HEK293 (cell line): ENCODE results near the gene PADI3.

Experiments used
- CTCF ChIA-PET: fragments of 350-600 bp; formaldehyde crosslinking; extraction: SDS; loops from one replicate; lab custom pipeline; 2021; ENCODE audit warnings: antibody characterized with exemption; lab: Yijun Ruan, JAX
- POLR2A ChIA-PET: fragments of 300-600 bp; formaldehyde crosslinking; extraction: SDS; loops from one replicate; lab custom pipeline; 2020; ENCODE audit warnings: antibody characterized with exemption, inconsistent platforms; lab: Yijun Ruan, JAX
- H3K27ac ChIP-seq: fragments of 200-500 bp; sonication (Bioruptor generic); 2 replicates; pipeline ENCODE4 v1.5.1; 2014; ENCODE audit warnings: low read depth, low read length, control low read depth, inconsistent platforms; ENCODE audit errors: extremely low read depth
- H3K36me3 ChIP-seq, 2 experiments: fragments of 200-500 bp in 1 of 2; sonication (Bioruptor generic) in 1 of 2; 1 replicate in 1 of 2; 2 replicates in 1 of 2; pipeline ENCODE4 v1.5.1; 2014 to 2017; ENCODE audit warnings: inconsistent platforms in 2 of 2, low read length in 2 of 2; ENCODE audit not compliant: control insufficient read depth in 2 of 2, insufficient read depth in 1 of 2
- H3K4me1 ChIP-seq: fragments of 200-500 bp; sonication (Bioruptor generic); 2 replicates; pipeline ENCODE4 v1.5.1; 2014; ENCODE audit warnings: mild to moderate bottlenecking, low read length, inconsistent platforms; ENCODE audit not compliant: control insufficient read depth, insufficient read depth
- H3K4me3 ChIP-seq: 2 replicates; pipeline ENCODE4 v1.5.1; 2011; ENCODE audit warnings: low read depth, mild to moderate bottlenecking, control low read depth, low read length, moderate library complexity
- H3K9me3 ChIP-seq: fragments of 200-500 bp; sonication (Bioruptor generic); 2 replicates; pipeline ENCODE4 v1.5.1; 2014; ENCODE audit warnings: low read depth, low read length, inconsistent platforms; ENCODE audit not compliant: control insufficient read depth, insufficient read depth
- BCL11A ChIP-seq: fragments of 450-650 bp; formaldehyde crosslinking; IDR thresholded peaks from 2 replicates; pipeline ENCODE4 v1.5.1; 2016; ENCODE audit warnings: low read depth, missing biosample characterization, missing genetic modification characterization
- HOXC10 ChIP-seq: sonication (generic); formaldehyde crosslinking; IDR thresholded peaks from 2 replicates; pipeline ENCODE4 v1.8.1; 2023; ENCODE audit warnings: mild to moderate bottlenecking, missing genetic modification reagents
- KLF10 ChIP-seq: fragments of 450-650 bp; IDR thresholded peaks from 2 replicates; pipeline ENCODE4 v1.5.1; 2018; ENCODE audit warnings: missing biosample characterization, mild to moderate bottlenecking, missing genetic modification characterization
- PRDM1 ChIP-seq: fragments of 450-650 bp; formaldehyde crosslinking; IDR thresholded peaks from 2 replicates; pipeline ENCODE4; 2016; ENCODE audit warnings: missing biosample characterization, missing genetic modification characterization
- PRDM6 ChIP-seq: fragments of 450-650 bp; formaldehyde crosslinking; IDR thresholded peaks from 2 replicates; pipeline ENCODE4 v1.5.1; 2017; ENCODE audit warnings: missing biosample characterization, missing genetic modification characterization
- SETDB1 ChIP-seq: IDR thresholded peaks from one replicate; pipeline ENCODE4 v1.6.1; 2017; ENCODE audit warnings: mild to moderate bottlenecking, low read length, moderate library complexity, mixed read lengths; ENCODE audit not compliant: insufficient read length
- ZBTB49 ChIP-seq: fragments of 450-650 bp; formaldehyde crosslinking; IDR thresholded peaks from 2 replicates; pipeline ENCODE4 v1.5.1; 2016; ENCODE audit warnings: missing biosample characterization, missing genetic modification characterization, low read depth
- ZFP41 ChIP-seq: fragments of 450-650 bp; formaldehyde crosslinking; IDR thresholded peaks from 2 replicates; pipeline ENCODE4 v1.5.1; 2016; ENCODE audit warnings: missing biosample characterization, missing genetic modification characterization, borderline replicate concordance
- ZNF10 ChIP-seq: fragments of 450-650 bp; formaldehyde crosslinking; IDR thresholded peaks from 2 replicates; pipeline ENCODE4 v1.5.1; 2017; ENCODE audit warnings: missing biosample characterization, missing genetic modification characterization
- ZNF184 ChIP-seq: fragments of 450-650 bp; IDR thresholded peaks from 2 replicates; pipeline ENCODE4 v1.5.1; 2018; ENCODE audit warnings: missing biosample characterization, mild to moderate bottlenecking, missing genetic modification characterization
- ZNF24 ChIP-seq: fragments of 450-650 bp; formaldehyde crosslinking; IDR thresholded peaks from 2 replicates; pipeline ENCODE4 v1.5.1; 2016; ENCODE audit warnings: missing biosample characterization, missing genetic modification characterization
- ZNF324 ChIP-seq: fragments of 450-650 bp; formaldehyde crosslinking; IDR thresholded peaks from 2 replicates; pipeline ENCODE4 v1.5.1; 2016; ENCODE audit warnings: missing biosample characterization, missing genetic modification characterization
- ZNF48 ChIP-seq: fragments of 450-650 bp; formaldehyde crosslinking; IDR thresholded peaks from 2 replicates; pipeline ENCODE4 v1.5.1; 2016; ENCODE audit warnings: missing biosample characterization, missing genetic modification characterization
- ZNF544 ChIP-seq: fragments of 450-650 bp; formaldehyde crosslinking; IDR thresholded peaks from 2 replicates; pipeline ENCODE4 v1.5.0; 2017; ENCODE audit warnings: missing biosample characterization, missing genetic modification characterization
- ZNF596 ChIP-seq: fragments of 450-650 bp; IDR thresholded peaks from 2 replicates; pipeline ENCODE4 v1.5.0; 2018; ENCODE audit warnings: missing biosample characterization, mild to moderate bottlenecking, missing genetic modification characterization, moderate library complexity
- ZNF600 ChIP-seq: fragments of 450-650 bp; formaldehyde crosslinking; IDR thresholded peaks from 2 replicates; pipeline ENCODE4 v1.5.1; 2016; ENCODE audit warnings: missing biosample characterization, missing genetic modification characterization
- ZNF660 ChIP-seq: fragments of 450-650 bp; IDR thresholded peaks from 2 replicates; pipeline ENCODE4 v1.5.1; 2018; ENCODE audit warnings: missing biosample characterization, mild to moderate bottlenecking, missing genetic modification characterization
- ZSCAN23 ChIP-seq: fragments of 450-650 bp; formaldehyde crosslinking; IDR thresholded peaks from 2 replicates; pipeline ENCODE4 v1.5.1; 2016; ENCODE audit warnings: missing biosample characterization, missing genetic modification characterization
- TF ChIP-seq, protein P1 (sequence below): fragments of 450-650 bp; formaldehyde crosslinking; IDR thresholded peaks from 2 replicates; pipeline ENCODE4 v1.5.1; 2016; ENCODE audit warnings: missing biosample characterization, missing genetic modification characterization, borderline replicate concordance
- TF ChIP-seq, protein P2 (sequence below): fragments of 450-650 bp; formaldehyde crosslinking; IDR thresholded peaks from 2 replicates; pipeline ENCODE4 v1.5.1; 2016; ENCODE audit warnings: missing biosample characterization, missing genetic modification characterization

The PADI3 gene

GRCh38 chr1:17260264-17260663 lies 11.4 kb downstream of the PADI3 start:
- no peak for TF ChIP-seq ZBTB49 (tag by site-specific recombination)
- TF ChIP-seq ZNF544 (tag by site-specific recombination): no peak
- TF ChIP-seq KLF10 (tag by site-specific recombination): no peak
- TF ChIP-seq ZFP41: no peak
- TF ChIP-seq SETDB1: no peak
- TF ChIP-seq ZNF660 (tag by site-specific recombination): no peak
- TF ChIP-seq, protein P1, sequence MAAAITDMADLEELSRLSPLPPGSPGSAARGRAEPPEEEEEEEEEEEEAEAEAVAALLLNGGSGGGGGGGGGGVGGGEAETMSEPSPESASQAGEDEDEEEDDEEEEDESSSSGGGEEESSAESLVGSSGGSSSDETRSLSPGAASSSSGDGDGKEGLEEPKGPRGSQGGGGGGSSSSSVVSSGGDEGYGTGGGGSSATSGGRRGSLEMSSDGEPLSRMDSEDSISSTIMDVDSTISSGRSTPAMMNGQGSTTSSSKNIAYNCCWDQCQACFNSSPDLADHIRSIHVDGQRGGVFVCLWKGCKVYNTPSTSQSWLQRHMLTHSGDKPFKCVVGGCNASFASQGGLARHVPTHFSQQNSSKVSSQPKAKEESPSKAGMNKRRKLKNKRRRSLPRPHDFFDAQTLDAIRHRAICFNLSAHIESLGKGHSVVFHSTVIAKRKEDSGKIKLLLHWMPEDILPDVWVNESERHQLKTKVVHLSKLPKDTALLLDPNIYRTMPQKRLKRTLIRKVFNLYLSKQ (tag by site-specific recombination): no peak
- TF ChIP-seq ZNF600 (tag by site-specific recombination): no peak
- no peak for TF ChIP-seq ZSCAN23 (tag by site-specific recombination)
- TF ChIP-seq ZNF10 (tag by site-specific recombination): no peak
- TF ChIP-seq ZNF48: no peak
- no peak for TF ChIP-seq ZNF596 (tag by site-specific recombination)
- TF ChIP-seq BCL11A (tag by site-specific recombination): no peak
- ChIA-PET POLR2A (no interaction called here), CTCF (interaction anchor here (3.5 to 5.7 kb wide), 2 partner anchors 14 to 23 kb away, joined by 13 to 25 read pairs; no protein-coding TSS in a partner anchor)
- Histone ChIP-seq H3K4me1 (no peaks in the 10 kb centered on the region), H3K9me3 (no peaks in the 10 kb centered on the region), H3K36me3 (no peaks in the 10 kb centered on the region), H3K4me3 (no peak overlapping the region), H3K27ac (no peak overlapping the region)

- POLR2A ChIA-PET: no interaction called here
- Histone ChIP-seq H3K4me1 (no peaks in the 10 kb centered on the region), H3K9me3 (no peaks in the 10 kb centered on the region), H3K36me3 (no peaks in the 10 kb centered on the region), H3K27ac (no peak overlapping the region), H3K4me3 (no peak overlapping the region)
- CTCF ChIA-PET: interaction anchor here (1.5 to 5.7 kb wide), 3 partner anchors 14 to 24 kb away, joined by 4 to 25 read pairs (median 13); no protein-coding TSS in a partner anchor
- TF ChIP-seq PRDM1 (tag by site-specific recombination) (no peak), ZNF324 (no peak), BCL11A (tag by site-specific recombination) (no peak), ZNF184 (no peak), SETDB1 (no peak), ZNF24 (tag by site-specific recombination) (no peak), HOXC10 (no peak), PRDM6 (no peak)
- TF ChIP-seq, protein P2, sequence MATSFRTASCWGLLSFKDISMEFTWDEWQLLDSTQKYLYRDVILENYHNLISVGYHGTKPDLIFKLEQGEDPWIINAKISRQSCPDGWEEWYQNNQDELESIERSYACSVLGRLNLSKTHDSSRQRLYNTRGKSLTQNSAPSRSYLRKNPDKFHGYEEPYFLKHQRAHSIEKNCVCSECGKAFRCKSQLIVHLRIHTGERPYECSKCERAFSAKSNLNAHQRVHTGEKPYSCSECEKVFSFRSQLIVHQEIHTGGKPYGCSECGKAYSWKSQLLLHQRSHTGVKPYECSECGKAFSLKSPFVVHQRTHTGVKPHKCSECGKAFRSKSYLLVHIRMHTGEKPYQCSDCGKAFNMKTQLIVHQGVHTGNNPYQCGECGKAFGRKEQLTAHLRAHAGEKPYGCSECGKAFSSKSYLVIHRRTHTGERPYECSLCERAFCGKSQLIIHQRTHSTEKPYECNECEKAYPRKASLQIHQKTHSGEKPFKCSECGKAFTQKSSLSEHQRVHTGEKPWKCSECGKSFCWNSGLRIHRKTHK: no peak
Observed at GRCh38 chr1:17260738-17261137, 11.8 kb downstream of the PADI3 start.
